Sigmoid colon (tissue), 7 donors: Measurements from ENCODE around the gene DLX5. TPM values are rescaled to one million over a fixed set of nuclear protein-coding genes. Genes with fewer than 3 reads are reported as not detected.

Experiments
- DNase-seq: peaks from one replicate; pipeline ENCODE4 v3.0.0-alpha.2; 2019
- H3K27ac ChIP-seq, 4 donors: fragments of 200-600 bp; sonication (generic); one replicate each; pipeline ENCODE4 v1.5.1; 2016 to 2019; ENCODE audit warnings: mild to moderate bottlenecking in 1 of 4
- H3K27me3 ChIP-seq, 3 donors: fragments of 200-600 bp; sonication (generic); one replicate each; pipeline ENCODE4 v1.5.1; 2019; ENCODE audit warnings: mild to moderate bottlenecking in 1 of 3
- H3K36me3 ChIP-seq, 4 donors: fragments of 200-600 bp; sonication (generic); one replicate each; pipeline ENCODE4 v1.5.1; 2016 to 2019
- H3K4me1 ChIP-seq, 4 donors: fragments of 200-600 bp; sonication (generic); one replicate each; pipeline ENCODE4 v1.5.1; 2017 to 2019
- H3K4me3 ChIP-seq, 4 donors: fragments of 200-600 bp; sonication (generic); one replicate each; pipeline ENCODE4 v1.5.1; 2017 to 2019; ENCODE audit warnings: mild to moderate bottlenecking in 2 of 4, moderate library complexity in 1 of 4
- H3K9me3 ChIP-seq, 4 donors: fragments of 200-600 bp in 3 of 4; sonication (generic) in 3 of 4; one replicate each; pipeline versions ENCODE4 v1.5.1 to v1.6.1; 2013 to 2019
- EP300 ChIP-seq, 4 donors: sonication (generic); formaldehyde crosslinking; IDR thresholded peaks; one replicate each; pipeline ENCODE4 v1.6.1; 2017; ENCODE audit warnings: antibody characterized with exemption in 4 of 4
- POLR2A ChIP-seq, 2 donors: fragments of 450-650 bp; IDR thresholded peaks; one replicate each; pipeline ENCODE4 v1.6.1; 2016; ENCODE audit warnings: antibody characterized with exemption in 2 of 2, mild to moderate bottlenecking in 2 of 2, moderate library complexity in 2 of 2
- POLR2AphosphoS5 ChIP-seq, 4 donors: sonication (generic); formaldehyde crosslinking; IDR thresholded peaks; one replicate each; pipeline ENCODE4 v1.6.1; 2017; ENCODE audit warnings: antibody characterized with exemption in 4 of 4
- WGBS, 2 donors: extraction: QIAGEN DNeasy Blood & Tissue Kit; methylation state at CpG; one replicate each; pipeline ENCODE4 v1.1.7; 2013; 5-methylcytosine and 5-hydroxymethylcytosine counted together
- intact Hi-C: fragments of 100-400 bp; cut with DNase I; formaldehyde crosslinking; loops from one replicate; pipeline ENCODE4 v1.15.1; 2023
- polyA plus RNA-seq, 3 donors: library from polyadenylated mRNA; stranded (reverse); fragments of 200-250 nt; gene quantifications; one replicate each; pipeline ENCODE4 v1.2.3, GENCODE V29; 2013
- total RNA-seq, 4 donors: library from RNA; depleted of rRNA; stranded (reverse); fragments of >200 nt; gene quantifications; one replicate each; pipeline ENCODE4 v1.1.0, GENCODE V29; 2016
- TF ChIP-seq, protein P1 (sequence below), 4 experiments: fragments of 450-650 bp in 3 of 4; fragments of 200-600 bp in 1 of 4; IDR thresholded peaks; one replicate each; pipeline ENCODE4 v1.5.1; 2016 to 2019; ENCODE audit warnings: antibody characterized with exemption in 4 of 4, mild to moderate bottlenecking in 3 of 4, moderate library complexity in 2 of 4
- donor health status: healthy with polysubstance abuse.
- donor health status: Bipolar disorder and iron deficiency.
- donor health status: healthy.

DLX5 gene
- total and polyA plus RNA-seq, 7 donors = 0.10 to 0.71 (median 0.41) TPM; not detected in 4

GRCh38 chr7:96996111-96996957 lies 28.3 kb downstream of the DLX5 start:
- intact Hi-C loops = no loop called here
- H3K4me1 ChIP-seq = peaks cover 0 to 22% (median 19%) of the 10 kb centered on the region in 4 donors
- no peak for DNase-seq
- 4 to 7% methylated on average over 32 of the region's 32 CpGs for WGBS, 2 donors
- H3K4me3 ChIP-seq = no peak overlapping the region
- TF ChIP-seq EP300 (IDR thresholded peaks at IDR 0.05) (no peak), POLR2A (IDR thresholded peaks at IDR 0.05) (no peak), POLR2AphosphoS5 (IDR thresholded peaks at IDR 0.05) (no peak)
- TF ChIP-seq, protein P1, sequence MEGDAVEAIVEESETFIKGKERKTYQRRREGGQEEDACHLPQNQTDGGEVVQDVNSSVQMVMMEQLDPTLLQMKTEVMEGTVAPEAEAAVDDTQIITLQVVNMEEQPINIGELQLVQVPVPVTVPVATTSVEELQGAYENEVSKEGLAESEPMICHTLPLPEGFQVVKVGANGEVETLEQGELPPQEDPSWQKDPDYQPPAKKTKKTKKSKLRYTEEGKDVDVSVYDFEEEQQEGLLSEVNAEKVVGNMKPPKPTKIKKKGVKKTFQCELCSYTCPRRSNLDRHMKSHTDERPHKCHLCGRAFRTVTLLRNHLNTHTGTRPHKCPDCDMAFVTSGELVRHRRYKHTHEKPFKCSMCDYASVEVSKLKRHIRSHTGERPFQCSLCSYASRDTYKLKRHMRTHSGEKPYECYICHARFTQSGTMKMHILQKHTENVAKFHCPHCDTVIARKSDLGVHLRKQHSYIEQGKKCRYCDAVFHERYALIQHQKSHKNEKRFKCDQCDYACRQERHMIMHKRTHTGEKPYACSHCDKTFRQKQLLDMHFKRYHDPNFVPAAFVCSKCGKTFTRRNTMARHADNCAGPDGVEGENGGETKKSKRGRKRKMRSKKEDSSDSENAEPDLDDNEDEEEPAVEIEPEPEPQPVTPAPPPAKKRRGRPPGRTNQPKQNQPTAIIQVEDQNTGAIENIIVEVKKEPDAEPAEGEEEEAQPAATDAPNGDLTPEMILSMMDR (IDR thresholded peaks at IDR 0.05) = no peak
- H3K27ac ChIP-seq = no peak overlapping the region
- peaks cover 0 to 3% (median 0%) of the 10 kb centered on the region in 4 donors for H3K9me3 ChIP-seq
- H3K27me3 ChIP-seq = peaks cover 53 to 100% (median 94%) of the 10 kb centered on the region in 3 donors
- H3K36me3 ChIP-seq = no peaks in the 10 kb centered on the region

- WGBS, 2 donors = 7 to 9% methylated on average over 6 of the region's 6 CpGs
- Histone ChIP-seq H3K4me1 (peaks cover 0 to 22% (median 19%) of the 10 kb centered on the region in 4 donors), H3K27me3 (peaks cover 55 to 100% (median 94%) of the 10 kb centered on the region in 3 donors), H3K36me3 (no peaks in the 10 kb centered on the region), H3K9me3 (peaks cover 0 to 3% (median 0%) of the 10 kb centered on the region in 4 donors), H3K27ac (no peak overlapping the region), H3K4me3 (no peak overlapping the region)
- no peak for DNase-seq
- intact Hi-C loops = no loop called here
- TF ChIP-seq, protein P1 (IDR thresholded peaks at IDR 0.05) = no peak
- TF ChIP-seq POLR2A (IDR thresholded peaks at IDR 0.05) (no peak), POLR2AphosphoS5 (IDR thresholded peaks at IDR 0.05) (no peak), EP300 (IDR thresholded peaks at IDR 0.05) (no peak)
Observed at GRCh38 chr7:96995406-96996110, 29.1 kb downstream of the DLX5 start.

- Histone ChIP-seq H3K4me1 (peaks cover 0 to 22% (median 19%) of the 10 kb centered on the region in 4 donors), H3K36me3 (no peaks in the 10 kb centered on the region), H3K27ac (no peak overlapping the region), H3K27me3 (peaks cover 53 to 100% (median 94%) of the 10 kb centered on the region in 3 donors), H3K9me3 (peaks cover 0 to 3% (median 0%) of the 10 kb centered on the region in 4 donors), H3K4me3 (no peak overlapping the region)
- TF ChIP-seq EP300 (IDR thresholded peaks at IDR 0.05) = no peak
- no peak for TF ChIP-seq POLR2A (IDR thresholded peaks at IDR 0.05)
- no peak for TF ChIP-seq POLR2AphosphoS5 (IDR thresholded peaks at IDR 0.05)
- TF ChIP-seq, protein P1 (IDR thresholded peaks at IDR 0.05) = no peak
- 25 to 43% methylated on average over 1 of the region's 1 CpG for WGBS, 2 donors
- no peak for DNase-seq
- intact Hi-C loops = no loop called here
Observed at GRCh38 chr7:96993980-96994379, 30.7 kb downstream of the DLX5 start.

DNA sequence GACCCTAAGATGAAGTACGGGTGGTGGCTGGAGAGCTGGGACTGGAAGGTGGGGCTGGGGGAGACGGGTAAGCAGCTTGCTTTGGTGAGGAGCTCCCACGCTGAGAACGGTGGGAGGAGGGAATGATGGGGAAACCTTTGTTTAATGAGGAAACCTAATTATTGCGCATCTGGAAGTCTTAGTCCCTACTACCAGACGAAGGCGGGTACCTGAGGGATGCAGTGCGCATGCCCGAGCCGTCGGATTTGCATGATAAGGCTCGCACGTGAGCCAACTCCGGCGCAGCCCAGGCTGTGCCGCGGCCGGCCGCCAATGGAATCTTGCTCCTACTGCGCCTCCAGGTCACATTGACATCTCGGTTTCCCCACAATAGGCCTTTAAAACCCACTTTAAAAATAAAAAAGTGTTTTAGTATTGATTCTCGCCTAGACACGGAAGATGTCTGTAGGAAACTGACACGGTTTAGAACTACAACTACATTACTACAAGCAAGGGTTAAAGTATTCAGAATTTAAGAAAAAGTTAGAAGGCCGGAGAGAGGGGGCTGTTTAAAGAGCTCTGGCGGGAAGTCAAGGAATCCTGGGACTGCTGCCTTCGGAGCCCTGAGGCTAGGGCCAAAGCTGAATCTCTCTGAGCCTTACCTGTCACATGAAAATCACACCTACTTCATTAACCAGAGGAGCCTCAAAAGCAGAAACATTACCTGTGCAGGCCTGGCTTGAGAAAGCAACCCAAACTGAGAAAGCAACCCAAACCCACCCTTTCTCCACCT lies 31.4 kb downstream of the DLX5 start:
- intact Hi-C loops = no loop called here
- Histone ChIP-seq H3K4me1 (peaks cover 0 to 18% (median 15%) of the 10 kb centered on the region in 4 donors), H3K27me3 (peaks cover 47 to 100% (median 94%) of the 10 kb centered on the region in 3 donors), H3K36me3 (no peaks in the 10 kb centered on the region), H3K27ac (no peak overlapping the region), H3K9me3 (peaks cover 0 to 3% (median 0%) of the 10 kb centered on the region in 4 donors), H3K4me3 (no peak overlapping the region)
- WGBS, 2 donors = 10 to 26% methylated on average over 27 of the region's 27 CpGs
- TF ChIP-seq POLR2A (IDR thresholded peaks at IDR 0.05) = no peak
- no peak for DNase-seq
